Mesenchymal stem cell (in vitro differentiated cells and primary cell): ENCODE results near the gene PPM1N.

Experiments
- DNase-seq: peaks from one replicate; pipeline ENCODE4 v3.0.0-alpha.2; 2013
- H2AFZ ChIP-seq: one replicate; pipeline ENCODE4 v1.6.1; 2013; ENCODE audit warnings: low read depth, mild to moderate bottlenecking, control low read depth, inconsistent platforms, low read length, moderate library complexity
- H2AK5ac ChIP-seq: 2 replicates; pipeline ENCODE4 v1.6.1; 2013; ENCODE audit warnings: low read length, moderate library complexity, mild to moderate bottlenecking, inconsistent platforms; ENCODE audit not compliant: severe bottlenecking
- H2BK120ac ChIP-seq: one replicate; pipeline ENCODE4 v1.6.1; 2013; ENCODE audit warnings: low read depth, mild to moderate bottlenecking, inconsistent platforms, low read length, moderate library complexity
- H2BK12ac ChIP-seq, 2 experiments: one replicate each; pipeline ENCODE4 v1.6.1; 2013; ENCODE audit warnings: inconsistent platforms in 2 of 2, low read length in 2 of 2, mild to moderate bottlenecking in 2 of 2, moderate library complexity in 2 of 2, control low read depth in 1 of 2
- H2BK15ac ChIP-seq: one replicate; pipeline ENCODE4 v1.6.1; 2013; ENCODE audit warnings: mild to moderate bottlenecking, low read depth, inconsistent platforms; ENCODE audit not compliant: poor library complexity, severe bottlenecking
- H2BK5ac ChIP-seq: 2 replicates; pipeline ENCODE4 v1.6.1; 2013; ENCODE audit warnings: low read depth, mild to moderate bottlenecking, low read length, control low read depth, inconsistent platforms; ENCODE audit not compliant: poor library complexity, severe bottlenecking
- H3K14ac ChIP-seq, 2 experiments: one replicate each; pipeline ENCODE4 v1.6.1; 2013; ENCODE audit warnings: inconsistent platforms in 2 of 2, low read length in 2 of 2, control low read depth in 1 of 2, mild to moderate bottlenecking in 1 of 2, moderate library complexity in 1 of 2
- H3K18ac ChIP-seq, 2 experiments: one replicate each; pipeline ENCODE4 v1.6.1; 2013; ENCODE audit warnings: inconsistent platforms in 2 of 2, low read length in 2 of 2, control low read depth in 1 of 2, low read depth in 1 of 2, mild to moderate bottlenecking in 1 of 2
- H3K23ac ChIP-seq, 2 experiments: one replicate each; pipeline ENCODE4 v1.6.1; 2013; ENCODE audit warnings: inconsistent platforms in 2 of 2, low read length in 2 of 2, mild to moderate bottlenecking in 2 of 2, moderate library complexity in 2 of 2, control low read depth in 1 of 2
- H3K27ac ChIP-seq: 2 replicates; pipeline ENCODE4 v1.5.1; 2013; ENCODE audit warnings: mild to moderate bottlenecking, moderate library complexity, low read length, control low read depth, inconsistent platforms; ENCODE audit not compliant: poor library complexity, severe bottlenecking
- H3K27me3 ChIP-seq, 2 experiments: 2 replicates each; pipeline versions ENCODE4 v1.6.1 to v1.7.0; 2013; ENCODE audit warnings: low read length in 2 of 2, mild to moderate bottlenecking in 2 of 2, moderate library complexity in 2 of 2, control low read depth in 1 of 2, inconsistent platforms in 1 of 2; ENCODE audit not compliant: control insufficient read depth in 1 of 2, insufficient read depth in 1 of 2
- H3K36me3 ChIP-seq, 2 experiments: 2 replicates each; pipeline versions ENCODE4 v1.6.1 to v1.7.0; 2013; ENCODE audit warnings: low read length in 2 of 2, control low read depth in 1 of 2, inconsistent platforms in 1 of 2, low read depth in 1 of 2, mild to moderate bottlenecking in 1 of 2; ENCODE audit not compliant: insufficient read depth in 2 of 2, control insufficient read depth in 1 of 2
- H3K4ac ChIP-seq, 2 experiments: one replicate each; pipeline ENCODE4 v1.6.1; 2013; ENCODE audit warnings: inconsistent platforms in 2 of 2, low read length in 2 of 2, mild to moderate bottlenecking in 2 of 2, moderate library complexity in 2 of 2, control low read depth in 1 of 2, low read depth in 1 of 2
- H3K4me1 ChIP-seq: 2 replicates; pipeline ENCODE4 v1.6.1; 2013; ENCODE audit warnings: low read depth, low read length, control low read depth; ENCODE audit not compliant: control insufficient read depth, insufficient read depth
- H3K4me2 ChIP-seq: 2 replicates; pipeline ENCODE4 v1.6.1; 2013; ENCODE audit warnings: low read length, mild to moderate bottlenecking, inconsistent platforms; ENCODE audit not compliant: poor library complexity, severe bottlenecking
- H3K4me3 ChIP-seq, 2 experiments: 2 replicates each; pipeline versions ENCODE4 v1.5.1 to v1.7.0; 2013; ENCODE audit warnings: low read length in 2 of 2, mild to moderate bottlenecking in 2 of 2, control low read depth in 1 of 2, low read depth in 1 of 2; ENCODE audit not compliant: insufficient read depth in 1 of 2
- H3K79me1 ChIP-seq: replicated peaks from 2 replicates; pipeline ENCODE4 v1.6.1; 2013; ENCODE audit warnings: mild to moderate bottlenecking, control low read depth, low read length, inconsistent platforms; ENCODE audit not compliant: poor library complexity, severe bottlenecking
- H3K9ac ChIP-seq: 2 replicates; pipeline ENCODE4 v1.7.0; 2013; ENCODE audit warnings: mild to moderate bottlenecking, low read length, moderate library complexity
- H3K9me3 ChIP-seq: 2 replicates; pipeline ENCODE4 v1.7.0; 2013; ENCODE audit warnings: mild to moderate bottlenecking, low read length; ENCODE audit not compliant: control insufficient read depth
- H4K8ac ChIP-seq: one replicate; pipeline ENCODE4 v1.6.1; 2013; ENCODE audit warnings: inconsistent platforms, mild to moderate bottlenecking, low read length, moderate library complexity
- H4K91ac ChIP-seq: one replicate; pipeline ENCODE4 v1.6.1; 2013; ENCODE audit warnings: mild to moderate bottlenecking, low read length, inconsistent platforms
- WGBS: methylation state at CpG from one replicate; pipeline ENCODE4 v1.1.7; 2013; ENCODE audit warnings: mixed read lengths; 5-methylcytosine and 5-hydroxymethylcytosine counted together

The PPM1N gene

GRCh38 chr19:45489216-45489855 lies 8.9 kb upstream of the PPM1N start:
- H2AK5ac ChIP-seq: no peak overlapping the region
- H3K79me1 ChIP-seq: no peaks in the 10 kb centered on the region
- H3K14ac ChIP-seq: no peak overlapping the region
- no peak overlapping the region for H3K4me3 ChIP-seq
- peaks cover 10% of the 10 kb centered on the region for H3K4me1 ChIP-seq
- H2BK15ac ChIP-seq: no peak overlapping the region
- peaks cover 0 to 15% of the 10 kb centered on the region in 2 experiments for H3K36me3 ChIP-seq
- no peak overlapping the region for H2BK5ac ChIP-seq
- H3K4me2 ChIP-seq: no peak overlapping the region
- no peak overlapping the region for H3K27ac ChIP-seq
- no peak overlapping the region for H4K8ac ChIP-seq
- no peak overlapping the region for H3K23ac ChIP-seq
- no peak overlapping the region for H2AFZ ChIP-seq
- H2BK120ac ChIP-seq: no peak overlapping the region
- H3K4ac ChIP-seq: no peak overlapping the region
- H4K91ac ChIP-seq: no peak overlapping the region
- no peak overlapping the region for H3K9ac ChIP-seq
- 94% methylated on average over 20 of the region's 20 CpGs for WGBS
- no peak overlapping the region for H3K18ac ChIP-seq
- no peak overlapping the region for H2BK12ac ChIP-seq
- DNase-seq: no peak
- H3K9me3 ChIP-seq: no peaks in the 10 kb centered on the region
- H3K27me3 ChIP-seq: no peaks in the 10 kb centered on the region

GRCh38 chr19:45492137-45492626 lies 6.1 kb upstream of the PPM1N start:
- H3K36me3 ChIP-seq: peaks cover 0 to 19% of the 10 kb centered on the region in 2 experiments
- no peak overlapping the region for H3K4ac ChIP-seq
- H4K91ac ChIP-seq: no peak overlapping the region
- no peaks in the 10 kb centered on the region for H3K9me3 ChIP-seq
- H2AK5ac ChIP-seq: no peak overlapping the region
- 98% methylated on average over 5 of the region's 5 CpGs for WGBS
- peak overlapping the region; percentile 84 for H3K9ac ChIP-seq
- H3K18ac ChIP-seq: no peak overlapping the region
- no peak overlapping the region for H2AFZ ChIP-seq
- no peaks in the 10 kb centered on the region for H3K79me1 ChIP-seq
- no peak overlapping the region for H4K8ac ChIP-seq
- no peak overlapping the region for H2BK5ac ChIP-seq
- H3K14ac ChIP-seq: no peak overlapping the region
- H3K4me1 ChIP-seq: peaks cover 17% of the 10 kb centered on the region
- H2BK12ac ChIP-seq: peak overlapping the region in 1 of 2 experiments; percentile 47
- no peak overlapping the region for H3K27ac ChIP-seq
- no peak overlapping the region for H3K23ac ChIP-seq
- no peak for DNase-seq
- H3K4me2 ChIP-seq: peak overlapping the region; percentile 96
- no peak overlapping the region for H2BK15ac ChIP-seq
- no peak overlapping the region for H2BK120ac ChIP-seq
- H3K4me3 ChIP-seq: peak overlapping the region in 1 of 2 experiments; percentile 94
- H3K27me3 ChIP-seq: peaks cover 8 to 9% of the 10 kb centered on the region in 2 experiments

GRCh38 chr19:45492627-45493470 lies 5.4 kb upstream of the PPM1N start:
- Histone ChIP-seq H4K8ac (peak overlapping the region; percentile 45), H3K27me3 (peaks cover 14% of the 10 kb centered on the region in 2 experiments), H3K23ac (peak overlapping the region in 1 of 2 experiments; percentile 32), H3K4me3 (peak overlapping the region; percentile 66 to 94), H4K91ac (peak overlapping the region; percentile 79), H2AK5ac (no peak overlapping the region), H3K4me2 (peak overlapping the region; percentile 96), H3K9me3 (no peaks in the 10 kb centered on the region), H2BK15ac (no peak overlapping the region), H2AFZ (peak overlapping the region; percentile 8), H2BK12ac (peak overlapping the region; percentile 1 to 73), H3K9ac (peak overlapping the region; percentile 84), H3K36me3 (peaks cover 0 to 19% of the 10 kb centered on the region in 2 experiments), H3K4me1 (peaks cover 20% of the 10 kb centered on the region), H2BK5ac (peak overlapping the region; percentile 25), H3K4ac (peak overlapping the region; percentile 13 to 24), H3K18ac (peak overlapping the region; percentile 74 to 91), H3K27ac (peak overlapping the region; percentile 60), H3K79me1 (no peaks in the 10 kb centered on the region), H2BK120ac (no peak overlapping the region), H3K14ac (no peak overlapping the region)
- WGBS: 4% methylated on average over 27 of the region's 32 CpGs
- peak; percentile 90 for DNase-seq
